NCI-H2227 (cell line): ENCODE data around the gene TNP1.

Experiments
- DNase-seq: peaks from one replicate; lab custom pipeline; 2025; ENCODE audit not compliant: unreplicated experiment; lab: John Stamatoyannopoulos, UW

The TNP1 gene

DNA sequence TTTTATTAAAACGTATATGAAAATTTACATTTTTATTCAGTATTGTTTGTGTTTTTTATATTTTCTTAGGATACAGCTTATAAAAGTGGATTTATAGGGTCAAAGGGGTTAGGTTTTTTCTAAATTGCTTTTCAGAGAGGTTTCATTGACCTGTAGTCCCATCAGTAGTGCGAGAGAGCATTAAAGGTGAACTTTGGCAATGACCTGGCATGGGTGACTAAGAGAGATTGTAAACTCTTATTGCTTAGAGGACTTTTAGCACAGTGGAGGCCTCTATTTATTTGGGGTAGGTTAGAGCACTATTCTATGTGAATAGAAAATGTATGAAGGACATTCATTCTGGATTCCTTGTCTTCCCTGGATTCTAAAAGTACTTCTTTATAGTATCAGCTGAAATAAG lies 16.0 kb upstream of the TNP1 start:
- DNase-seq, result no peak

DNA sequence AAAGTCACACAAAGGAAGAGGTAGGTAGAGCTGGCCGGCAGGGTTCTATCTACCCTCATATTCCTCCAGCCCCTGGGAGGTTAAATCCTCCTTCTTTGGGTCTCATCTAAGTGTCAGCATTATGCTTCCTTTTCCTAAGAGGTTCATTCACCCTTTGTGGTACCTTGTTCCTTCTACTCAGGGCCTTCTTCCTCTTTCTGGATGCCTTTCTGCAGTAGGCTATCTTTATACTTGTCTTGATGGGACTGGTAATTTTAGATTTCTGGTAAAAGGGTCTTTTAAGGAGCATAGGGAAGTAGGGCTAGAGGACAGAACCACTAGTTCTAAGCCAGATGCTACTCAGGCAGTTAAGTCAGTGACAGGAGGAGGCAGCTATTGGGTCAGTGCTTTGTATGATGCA lies 13.7 kb upstream of the TNP1 start:
- no peak for DNase-seq

DNA sequence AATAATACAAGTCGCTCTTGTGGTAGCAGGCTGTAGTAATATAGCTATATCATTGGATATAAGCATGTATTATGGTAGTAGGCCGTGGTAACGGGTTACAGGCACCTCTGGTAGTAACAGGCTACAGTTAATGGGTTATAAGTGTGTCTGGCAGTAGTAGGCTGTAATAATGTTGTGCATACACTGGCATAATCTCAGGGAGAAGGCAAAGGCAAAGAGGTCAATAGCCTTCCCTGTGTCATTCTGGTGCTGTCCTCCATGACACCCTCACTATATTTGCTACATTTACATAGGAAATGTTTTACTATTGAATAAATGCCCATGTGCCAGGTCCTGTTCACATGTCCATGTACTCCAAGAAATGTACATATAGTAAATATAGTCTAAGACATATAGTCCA lies 12.8 kb upstream of the TNP1 start:
- no peak for DNase-seq

DNA sequence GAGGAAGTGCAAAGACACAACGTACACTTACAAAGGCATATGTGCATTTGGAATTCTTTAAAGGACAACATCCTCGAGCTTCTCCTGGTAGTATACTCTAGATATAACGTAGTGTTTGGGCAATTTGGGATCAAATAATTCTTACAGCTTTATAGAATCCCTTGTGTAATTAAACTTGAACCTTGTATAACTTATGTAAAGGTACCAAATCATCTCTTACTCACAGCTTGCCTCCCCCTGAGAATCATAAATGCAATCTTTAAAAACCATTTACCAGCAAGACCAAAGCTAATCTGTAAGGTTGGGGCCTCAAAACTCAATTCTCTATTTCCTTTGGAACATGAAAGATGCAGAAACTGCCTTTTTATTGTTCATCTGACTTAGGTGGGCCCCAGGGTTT lies 12.2 kb upstream of the TNP1 start:
- no peak for DNase-seq

DNA sequence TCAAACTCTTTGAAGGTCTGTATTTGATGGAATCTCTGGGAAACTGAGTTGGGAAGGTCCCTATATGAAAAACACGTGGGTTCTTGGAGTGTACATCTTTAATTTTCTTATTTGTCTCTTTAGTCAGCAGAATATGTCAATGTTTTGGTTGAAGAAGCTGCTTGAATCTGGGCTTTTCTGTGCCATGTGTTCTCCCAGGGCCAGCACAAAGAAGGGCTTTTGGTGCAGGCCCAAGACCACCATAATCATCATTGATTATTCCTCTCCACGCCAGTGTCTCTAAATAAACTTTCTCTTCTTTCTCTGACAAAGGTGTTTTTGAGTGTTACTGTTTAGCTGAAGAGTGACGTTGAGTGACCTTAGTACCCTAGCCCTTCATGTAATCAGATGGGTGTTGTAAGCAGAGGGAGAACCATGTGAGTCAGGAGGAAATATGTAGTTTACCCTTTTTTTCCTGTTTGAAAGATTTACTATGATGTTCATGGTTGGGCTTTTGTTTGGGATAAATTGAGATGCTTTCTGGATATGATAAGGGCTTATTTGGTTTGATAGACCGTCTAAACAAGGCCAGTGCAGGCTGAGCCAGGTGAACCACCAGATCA lies 11.6 kb upstream of the TNP1 start:
- DNase-seq, result no peak

DNA sequence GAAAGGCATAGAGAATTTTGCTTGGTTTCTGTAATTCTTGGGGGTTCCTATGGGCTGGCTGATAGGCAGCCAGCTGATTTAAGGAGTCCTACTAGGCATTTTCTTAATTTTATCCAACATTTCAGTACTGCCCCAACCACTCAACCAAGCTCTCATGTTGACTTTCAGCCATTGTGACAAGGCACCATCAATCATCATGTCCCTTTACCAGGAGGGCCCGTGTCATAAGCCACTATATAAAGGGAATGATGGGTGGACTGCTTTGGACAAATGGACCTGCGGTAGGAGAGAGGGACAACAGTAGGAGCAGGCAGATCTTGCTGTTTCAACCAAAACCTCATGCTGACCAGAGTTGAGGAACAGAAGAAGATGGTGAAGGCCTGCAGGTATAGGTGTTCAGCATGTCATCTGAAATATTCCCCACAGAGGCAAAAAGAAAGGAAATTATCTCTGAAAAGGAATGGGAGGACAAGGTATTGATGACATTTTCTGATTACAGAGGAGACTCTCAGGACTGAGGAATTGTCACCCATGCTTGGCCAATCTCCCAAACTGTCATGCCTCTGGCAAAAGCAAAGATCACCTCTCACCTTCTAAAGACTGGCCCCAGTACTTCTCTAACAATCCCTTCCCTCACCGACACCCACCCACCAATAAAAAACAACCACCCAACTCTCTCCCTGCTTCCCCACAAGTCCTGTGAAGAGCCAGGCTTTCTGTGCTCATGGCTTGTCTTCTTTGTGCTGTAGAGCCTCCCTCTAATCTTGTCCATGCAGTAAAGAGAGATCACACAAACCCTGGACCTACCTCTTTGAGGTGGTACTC lies 10.9 kb upstream of the TNP1 start:
- no peak for DNase-seq

DNA sequence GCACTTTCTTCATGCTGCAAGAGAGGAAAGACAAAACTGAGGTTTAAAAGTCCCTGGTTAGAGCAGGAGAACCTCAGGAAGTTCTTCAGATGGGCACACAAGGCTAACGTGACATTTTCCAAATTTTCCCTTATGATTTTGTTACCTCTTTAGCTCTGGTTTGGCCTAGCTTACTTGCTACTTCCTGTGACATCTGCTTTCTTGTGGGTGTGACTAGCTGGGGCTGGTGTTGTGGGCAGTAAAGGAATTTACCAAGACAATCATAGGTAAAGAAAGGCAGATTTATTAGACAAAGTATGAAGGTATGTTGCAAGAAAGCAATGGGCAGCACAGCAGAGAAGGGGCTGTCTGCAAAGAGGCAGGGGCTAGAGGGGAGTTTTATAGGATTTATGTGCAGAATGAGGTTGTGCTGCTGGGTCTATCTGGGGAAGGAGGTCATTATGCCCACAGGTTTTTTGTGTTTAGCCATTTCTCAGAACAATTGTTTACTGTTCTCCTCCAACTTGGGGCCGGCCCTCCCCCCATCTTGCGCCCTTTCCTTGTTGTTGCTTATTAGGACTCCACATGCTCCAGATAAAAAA lies 6.7 kb upstream of the TNP1 start:
- no peak for DNase-seq

DNA sequence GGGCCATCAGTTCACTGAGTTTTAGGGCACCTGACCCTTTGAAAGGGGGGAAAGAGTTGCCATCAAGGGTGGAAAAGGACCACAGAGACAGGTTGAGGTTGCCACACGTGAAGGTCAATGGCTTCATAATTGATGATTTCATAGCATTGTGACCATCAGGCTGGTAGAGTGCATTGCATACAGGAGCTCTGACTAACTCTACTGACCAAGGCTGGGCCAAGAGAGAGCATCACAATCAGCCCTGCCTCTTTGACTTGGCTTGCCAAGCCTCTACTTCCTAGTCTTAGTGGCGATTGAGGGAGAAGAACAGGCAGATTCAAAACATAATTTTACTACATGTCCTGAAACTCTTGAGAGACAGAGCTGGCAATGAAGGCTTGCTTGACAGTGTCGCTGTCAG lies 5.8 kb upstream of the TNP1 start:
- DNase-seq, result no peak

DNA sequence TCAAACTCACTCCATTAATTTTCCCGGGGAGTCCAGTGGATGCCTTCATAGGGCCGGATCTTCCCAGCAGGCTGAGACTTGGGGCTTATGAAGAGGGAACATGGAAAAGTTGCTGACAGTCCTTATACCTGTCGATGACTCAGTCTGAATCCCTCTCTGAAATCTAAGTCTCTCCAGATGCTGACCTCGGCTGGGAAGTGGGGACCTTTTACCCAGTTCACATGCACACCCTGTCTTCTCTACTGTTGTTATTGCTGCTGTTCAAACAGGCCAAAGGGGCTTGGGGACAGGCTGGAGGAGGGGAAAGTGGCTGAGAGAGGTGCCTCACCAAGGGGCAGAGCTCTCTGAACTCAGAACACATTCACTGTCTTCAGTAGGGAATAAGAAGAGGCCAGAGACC lies 4.1 kb upstream of the TNP1 start:
- no peak for DNase-seq

DNA sequence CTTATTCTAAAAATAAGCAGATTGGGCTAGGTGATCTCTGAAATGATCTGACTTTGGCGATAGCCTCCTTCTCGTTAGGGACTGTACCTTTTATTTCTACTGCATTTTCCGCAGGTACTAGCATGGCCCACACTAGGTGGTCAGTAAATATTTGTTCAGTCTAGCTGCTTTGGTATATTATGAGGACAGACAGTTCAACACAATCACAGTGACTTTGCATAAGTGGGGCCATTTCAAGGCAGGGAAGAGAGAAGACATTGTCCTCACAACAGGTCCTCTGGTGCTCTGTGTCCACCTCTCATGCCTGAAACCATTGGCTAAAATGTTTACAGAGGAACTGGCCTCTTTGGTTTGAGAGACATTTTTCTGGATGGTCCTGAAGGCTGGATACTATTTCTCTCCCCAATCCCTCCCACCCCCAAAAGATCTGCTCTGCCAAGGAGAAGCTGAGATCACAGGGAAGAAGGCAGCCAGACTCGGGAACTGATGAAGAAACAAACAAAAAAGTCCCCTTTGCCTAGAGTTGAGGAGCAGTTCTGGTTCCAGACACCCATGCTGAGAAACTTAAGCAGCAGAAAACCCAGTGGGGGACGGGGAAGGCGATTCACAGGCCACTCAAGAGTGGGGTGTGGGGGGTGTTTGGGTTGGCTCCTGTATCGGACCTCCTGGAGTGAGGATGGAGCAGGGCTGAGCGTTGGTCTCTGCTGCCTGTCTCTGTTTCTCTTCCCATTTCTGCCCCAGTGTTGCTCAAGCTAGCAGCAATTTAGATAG lies 2.9 kb upstream of the TNP1 start:
- DNase-seq, result no peak

DNA sequence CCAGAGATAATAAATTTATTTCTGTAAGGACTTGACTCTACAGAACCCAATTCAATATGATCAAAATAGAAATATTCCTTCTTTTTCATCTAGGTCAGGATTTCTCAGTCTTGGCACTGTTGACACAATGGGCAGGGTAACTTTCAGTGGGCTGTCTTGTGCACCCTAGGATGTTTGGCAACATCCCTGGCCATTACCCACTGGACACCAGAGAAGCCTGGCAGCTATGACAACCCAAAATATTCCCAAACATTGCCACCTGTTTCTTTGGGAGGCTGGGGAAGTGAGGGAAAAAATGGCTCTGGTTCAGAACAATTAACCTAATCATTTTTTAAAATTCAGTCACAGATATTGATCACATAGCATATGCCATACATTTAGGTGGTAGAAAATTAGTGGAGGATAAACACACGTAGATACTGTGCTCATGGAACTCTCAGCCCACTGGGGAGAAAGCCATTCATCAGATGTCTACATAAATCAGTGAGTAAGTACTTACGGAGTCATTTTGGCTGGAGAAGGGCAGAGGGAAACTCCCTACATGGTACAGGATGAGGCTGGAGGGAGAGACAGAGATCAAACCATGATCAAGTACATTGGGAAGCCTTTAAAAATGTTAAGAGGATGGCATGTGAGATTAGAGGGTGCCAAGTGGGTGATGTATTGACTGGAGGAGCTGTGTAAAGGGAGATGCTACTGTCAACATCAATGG lies 718 bp upstream of the TNP1 start:
- DNase-seq, result no peak

DNA sequence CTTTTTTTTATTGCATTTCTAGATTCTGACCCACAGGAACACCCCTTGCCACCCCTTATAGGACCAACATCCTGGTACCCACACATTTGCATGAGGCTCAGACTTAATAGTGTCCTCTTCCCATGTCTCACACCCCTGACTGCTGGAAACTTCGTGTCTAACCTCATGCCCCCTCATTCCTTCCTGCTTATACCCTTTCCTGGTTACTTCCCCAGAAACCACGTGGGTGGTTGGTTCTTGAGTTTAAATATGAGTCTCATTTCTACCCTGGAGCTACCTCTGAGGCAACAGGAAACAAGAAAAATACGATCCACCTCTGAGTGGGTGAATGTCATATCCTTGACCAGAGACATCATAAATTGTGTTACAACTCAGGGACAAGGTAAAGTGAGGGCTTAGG lies 1.6 kb downstream of the TNP1 start:
- DNase-seq, result no peak

DNA sequence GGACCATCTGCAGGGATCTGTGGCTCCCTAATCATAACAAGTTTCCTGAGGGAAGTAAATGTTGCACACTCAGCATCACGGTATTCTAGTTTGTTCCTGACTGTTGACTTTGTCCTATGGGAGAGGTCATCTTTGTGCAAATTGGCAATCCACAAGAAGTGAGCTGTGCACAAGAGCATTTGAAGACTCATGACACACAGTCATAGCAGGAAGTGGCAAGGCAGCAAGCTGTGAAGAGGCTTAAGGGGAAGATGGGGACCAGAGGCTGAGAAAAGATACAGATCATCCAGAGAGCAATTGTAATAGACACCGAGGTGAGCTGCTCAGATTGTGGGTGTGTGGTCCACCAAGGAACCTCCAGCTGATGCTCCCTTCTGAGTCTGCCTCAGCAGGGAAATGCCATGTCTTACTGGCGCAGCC lies 2.7 kb downstream of the TNP1 start:
- no peak for DNase-seq

DNA sequence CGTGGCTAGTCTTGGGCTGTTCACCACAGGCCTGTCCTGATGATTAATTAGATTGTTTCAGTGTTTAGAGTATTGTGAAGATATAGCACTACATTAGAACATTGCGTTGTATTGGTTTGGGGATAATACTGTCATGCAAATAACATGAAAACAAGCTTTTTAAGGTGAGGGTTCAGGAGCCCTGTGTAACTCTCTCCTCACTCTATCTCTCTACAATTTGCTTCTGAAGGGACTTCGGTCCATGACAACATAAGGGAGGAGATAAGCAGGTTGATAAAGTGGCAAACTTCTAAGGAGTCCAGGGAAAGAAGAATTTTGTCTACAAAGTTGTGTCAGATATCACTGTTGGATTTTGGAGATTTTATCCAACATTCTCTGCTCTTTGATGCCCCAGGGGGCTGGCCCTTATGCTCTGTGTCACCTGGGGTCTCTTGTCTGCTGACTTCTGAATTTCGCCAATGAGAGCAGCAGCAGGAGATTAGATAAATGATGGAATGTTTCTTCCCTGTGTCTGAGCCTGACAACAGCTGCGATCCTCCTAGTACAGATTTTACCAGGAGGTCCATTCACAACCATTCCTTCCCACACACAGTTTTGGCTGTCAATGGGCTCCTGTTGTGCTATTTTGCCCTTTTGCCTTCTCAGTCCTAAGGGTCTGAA lies 3.3 kb downstream of the TNP1 start:
- DNase-seq, result no peak

DNA sequence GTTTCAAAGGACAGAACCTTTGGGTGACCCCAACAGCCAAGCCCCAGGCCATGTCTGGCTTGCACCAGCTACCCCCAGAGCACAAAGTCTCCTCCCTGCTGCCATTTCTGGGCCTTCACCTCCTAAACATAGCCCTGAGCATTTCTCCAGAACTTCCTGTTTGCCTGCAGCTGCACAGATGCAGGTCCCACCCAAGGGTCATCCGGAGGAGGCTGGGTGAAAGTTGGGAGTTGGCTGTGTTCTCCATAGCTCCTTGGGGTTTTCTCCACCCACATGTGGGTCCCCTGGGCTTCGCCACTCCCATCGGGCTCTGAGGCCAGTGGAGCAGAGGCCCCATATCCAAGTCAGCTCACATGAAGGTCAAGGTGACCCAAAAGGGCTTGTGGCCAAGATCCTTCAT lies 4.3 kb downstream of the TNP1 start:
- DNase-seq, result no peak

DNA sequence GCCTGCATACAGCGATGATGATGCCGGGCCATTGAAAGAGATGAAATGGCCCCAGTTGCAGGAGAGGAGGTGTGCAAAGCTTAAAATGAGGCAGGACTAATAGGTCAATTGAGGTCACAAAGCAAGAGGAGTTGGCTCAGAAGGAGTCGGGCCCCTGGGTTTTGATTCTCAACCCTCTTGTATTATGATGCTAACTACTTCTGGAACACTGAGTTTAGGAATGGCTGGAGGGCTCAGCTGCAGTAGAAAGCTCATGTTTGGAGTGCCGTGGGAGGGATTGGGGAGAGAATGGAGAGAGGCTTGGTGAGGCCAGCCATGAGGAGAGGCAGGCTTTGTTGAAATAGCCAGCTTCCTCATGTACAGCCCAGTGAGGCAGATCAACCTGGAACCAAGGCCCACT lies 4.8 kb downstream of the TNP1 start:
- no peak for DNase-seq

DNA sequence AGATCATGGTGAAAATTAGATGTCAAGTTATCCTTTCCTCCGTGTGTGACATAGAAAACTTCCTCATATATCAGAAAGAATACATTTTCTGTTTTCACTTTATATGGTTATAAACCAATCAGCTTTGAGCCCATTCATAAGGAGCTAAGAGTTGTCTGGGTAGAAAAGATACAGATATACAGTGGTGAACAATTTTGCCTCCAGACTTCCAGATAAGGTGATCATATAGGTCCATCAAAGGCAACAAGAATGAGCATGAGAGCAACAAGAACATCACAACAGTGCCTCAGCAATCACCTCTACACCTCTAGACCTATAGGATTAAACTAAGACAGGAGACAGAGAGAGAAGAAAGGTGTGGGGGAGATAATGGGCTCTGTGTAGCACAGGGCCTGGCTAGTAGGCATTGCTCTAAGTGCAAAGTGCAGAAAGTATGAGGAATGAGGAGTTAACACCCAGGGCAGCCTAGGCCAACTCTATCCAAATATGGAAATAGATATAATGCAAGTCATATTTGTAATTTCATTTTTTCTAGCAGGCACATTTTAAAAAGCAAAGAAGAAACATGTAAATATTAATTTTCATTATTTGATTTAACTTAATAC lies 8.3 kb downstream of the TNP1 start:
- no peak for DNase-seq

DNA sequence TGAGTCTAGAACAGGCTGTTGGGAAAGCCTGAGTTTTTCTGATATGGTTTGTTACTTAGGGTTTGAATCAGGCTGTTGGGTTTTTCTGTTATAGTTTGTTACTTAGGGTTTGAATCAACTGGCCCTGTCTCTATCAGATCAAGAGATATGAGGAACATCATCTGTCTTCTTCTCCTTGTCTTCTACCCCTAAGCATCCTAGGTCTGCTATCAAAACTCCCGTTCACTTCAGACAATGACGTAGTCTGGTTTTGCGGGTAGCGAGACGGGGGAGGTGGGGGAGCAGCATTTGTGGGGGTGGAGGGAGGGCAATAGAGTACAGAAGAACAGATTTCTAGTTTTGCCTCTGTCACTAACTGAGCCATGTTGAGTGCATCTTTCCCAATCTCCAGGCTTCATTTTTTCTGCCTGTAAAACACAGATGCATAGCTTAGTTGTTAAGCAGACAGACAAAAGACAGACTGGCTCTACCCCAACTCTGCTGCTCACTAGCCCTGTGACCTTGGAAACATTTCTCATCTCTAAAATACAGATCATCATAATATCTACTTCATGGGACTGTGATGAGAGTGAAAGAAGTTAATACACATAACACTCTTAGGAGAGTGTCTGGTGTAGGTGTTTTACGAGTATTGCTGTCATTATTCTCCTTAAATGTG lies 9.1 kb downstream of the TNP1 start:
- DNase-seq, result no peak

DNA sequence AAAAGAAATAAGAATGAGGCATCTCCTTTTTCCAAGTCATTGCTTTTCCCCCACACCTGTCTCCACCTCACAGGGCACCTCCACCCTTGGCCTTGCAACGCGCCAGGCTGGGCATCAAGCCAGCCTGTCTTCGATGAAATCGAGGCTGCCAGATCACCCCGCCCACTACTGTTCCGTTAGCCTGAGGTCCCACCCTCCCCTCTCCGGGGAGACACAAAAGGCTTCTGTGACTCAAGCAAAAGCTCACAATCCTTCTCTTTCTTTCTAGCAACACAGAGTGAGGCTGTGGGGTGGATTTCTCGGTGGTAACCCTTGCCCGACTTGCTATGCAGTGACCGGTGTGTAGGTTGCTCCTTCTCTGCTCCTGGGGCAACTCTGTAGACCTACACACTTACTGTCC lies 9.9 kb downstream of the TNP1 start:
- peak; percentile 21 for DNase-seq

DNA sequence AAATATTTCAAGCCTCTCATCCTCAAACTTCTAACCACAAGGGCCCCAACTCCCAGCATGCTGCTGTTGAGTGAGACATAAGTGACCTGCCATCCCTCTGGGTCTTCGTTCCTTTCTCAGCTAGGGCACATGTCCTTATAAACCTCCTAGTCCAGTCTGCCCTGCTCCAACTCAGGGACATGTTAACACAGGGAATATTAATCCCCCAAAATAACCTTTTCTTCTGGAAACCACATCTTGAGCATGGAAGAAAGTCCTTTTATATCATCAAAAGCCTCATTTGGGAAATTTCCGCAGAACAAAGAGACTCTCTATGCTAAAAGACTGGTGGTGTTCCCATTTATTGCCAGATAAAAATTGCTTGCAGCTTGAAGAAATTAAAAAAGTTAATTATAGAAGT lies 14.4 kb downstream of the TNP1 start:
- no peak for DNase-seq
